H1 (cell line): Measurements from ENCODE around the gene MED12L. TPM values are rescaled to one million over a fixed set of nuclear protein-coding genes. Genes with fewer than 3 reads are reported as not detected.

ENCODE experiments used
- ATF2 ChIP-seq: IDR thresholded peaks from 2 replicates; pipeline ENCODE4 v1.6.1; 2012; ENCODE audit warnings: low read length, inconsistent platforms
- polyA plus RNA-seq, 7 experiments: library from polyadenylated mRNA; depleted of rRNA in 3 of 7; stranded (reverse) in 5 of 7; unstranded in 2 of 7; fragments of >200 nt in 5 of 7; fragments of 200-250 nt in 2 of 7; gene quantifications; 1 replicate in 5 of 7; 2 replicates in 1 of 7; 4 replicates in 1 of 7; pipeline versions ENCODE4 v1.2.1 to v1.2.3, GENCODE V29; 2011 to 2013; ENCODE audit warnings: missing spikeins in 2 of 7, mixed read lengths in 2 of 7
- total RNA-seq: library from RNA; stranded (reverse); fragmentation: NEBNext Ultra II Directional; extraction: Animal tissue kit (Norgen Biotek cat#: 25700); gene quantifications from 2 replicates; pipeline ENCODE4 v1.2.1, GENCODE V29; 2021

Gene MED12L
- total and polyA plus RNA-seq, 2 of the 8 experiments (the other 6 are each of a cell fraction or from before 2014, with no cell fraction given) = 3.6 to 26.2 TPM

GRCh38 chr3:151213151-151213550, 127.7 kb downstream of the MED12L start (continued):
- TF ChIP-seq ATF2 = no peak
